HG02870 (cell line): ENCODE results near the gene MUC5B.
"Not testable (repeated sequence)": the region's sequence is repeated elsewhere in the genome, so short reads cannot be mapped to it uniquely, and the experiment has no call there.

Experiments
- ATAC-seq: cut with Tn5 transposase; IDR thresholded peaks from one replicate; pipeline ENCODE4 v1.9.1; 2021; ENCODE audit warnings: mild to moderate bottlenecking, moderate library complexity; ENCODE audit not compliant: unreplicated experiment

Gene MUC5B

DNA sequence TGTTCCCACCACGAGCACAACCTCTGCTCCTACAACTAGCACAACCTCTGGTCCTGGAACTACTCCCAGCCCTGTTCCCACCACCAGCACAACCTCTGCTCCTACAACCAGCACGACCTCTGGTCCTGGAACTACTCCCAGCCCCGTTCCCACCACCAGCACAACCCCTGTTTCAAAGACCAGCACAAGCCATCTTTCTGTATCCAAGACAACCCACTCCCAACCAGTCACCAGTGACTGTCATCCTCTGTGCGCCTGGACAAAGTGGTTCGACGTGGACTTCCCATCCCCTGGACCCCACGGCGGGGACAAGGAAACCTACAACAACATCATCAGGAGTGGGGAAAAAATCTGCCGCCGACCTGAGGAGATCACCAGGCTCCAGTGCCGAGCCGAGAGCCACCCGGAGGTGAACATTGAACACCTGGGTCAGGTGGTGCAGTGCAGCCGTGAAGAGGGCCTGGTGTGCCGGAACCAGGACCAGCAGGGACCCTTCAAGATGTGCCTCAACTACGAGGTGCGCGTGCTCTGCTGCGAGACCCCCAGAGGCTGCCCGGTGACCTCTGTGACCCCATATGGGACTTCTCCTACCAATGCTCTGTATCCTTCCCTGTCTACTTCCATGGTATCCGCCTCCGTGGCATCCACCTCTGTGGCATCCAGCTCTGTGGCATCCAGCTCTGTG is 30.9 kb upstream of the MUC5B start:
- not testable (repeated sequence) for ATAC-seq

DNA sequence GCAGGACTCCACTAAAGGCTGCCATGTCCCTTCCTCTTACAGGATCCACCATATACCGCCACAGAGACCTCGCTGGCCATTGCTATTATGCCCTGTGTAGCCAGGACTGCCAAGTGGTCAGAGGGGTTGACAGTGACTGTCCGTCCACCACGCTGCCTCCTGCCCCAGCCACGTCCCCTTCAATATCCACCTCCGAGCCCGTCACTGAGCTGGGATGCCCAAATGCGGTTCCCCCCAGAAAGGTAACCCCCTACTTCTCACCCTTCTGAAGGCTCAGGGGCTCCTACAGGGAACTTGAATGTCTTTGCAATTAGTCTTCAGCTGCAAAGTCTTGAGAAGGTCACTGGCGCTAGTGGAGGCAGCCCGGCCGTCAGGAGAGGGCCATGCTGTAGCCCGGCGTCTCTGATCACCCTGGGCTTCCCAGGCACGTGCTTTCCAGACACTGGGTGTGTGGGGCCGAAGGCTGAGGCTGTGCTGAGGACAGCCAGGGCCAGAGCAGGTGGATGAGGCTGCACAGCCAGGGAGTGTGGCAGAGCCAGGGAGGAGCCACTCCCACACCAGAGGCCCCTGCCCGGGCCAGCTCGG is 30.0 kb upstream of the MUC5B start:
- no peak for ATAC-seq

DNA sequence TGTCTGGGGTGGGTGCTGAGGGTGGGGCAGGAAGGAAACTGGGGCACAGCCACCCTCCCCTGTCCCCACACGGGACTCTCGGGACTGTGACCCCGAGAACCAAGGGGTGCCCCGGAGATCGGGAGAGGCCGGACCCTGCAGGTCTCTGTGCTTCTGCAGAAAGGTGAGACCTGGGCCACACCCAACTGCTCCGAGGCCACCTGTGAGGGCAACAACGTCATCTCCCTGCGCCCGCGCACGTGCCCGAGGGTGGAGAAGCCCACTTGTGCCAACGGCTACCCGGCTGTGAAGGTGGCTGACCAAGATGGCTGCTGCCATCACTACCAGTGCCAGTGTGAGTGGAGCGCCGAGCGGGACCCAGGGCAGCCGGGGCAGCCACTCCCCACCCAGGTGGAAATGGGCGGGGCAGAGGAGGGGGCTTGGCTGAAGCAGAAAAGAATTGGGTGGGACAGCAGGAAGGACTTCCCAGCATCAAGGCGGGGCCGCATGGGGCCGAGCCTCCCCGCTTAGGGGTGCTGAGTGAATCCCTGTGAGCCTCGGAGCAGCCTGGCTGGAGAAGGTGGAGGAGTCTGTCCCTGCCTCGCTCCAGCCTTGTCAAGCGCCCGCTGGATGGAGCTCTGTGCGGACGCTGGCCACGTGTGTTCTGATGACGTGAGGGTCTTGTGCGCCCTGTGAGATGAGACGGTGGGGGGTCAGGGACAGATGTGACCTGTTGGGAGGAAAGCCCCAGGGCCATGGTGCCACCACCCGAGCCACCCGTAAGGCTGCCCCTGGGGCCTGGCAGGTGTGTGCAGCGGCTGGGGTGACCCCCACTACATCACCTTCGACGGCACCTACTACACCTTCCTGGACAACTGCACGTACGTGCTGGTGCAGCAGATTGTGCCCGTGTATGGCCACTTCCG is 29.3 kb upstream of the MUC5B start:
- ATAC-seq = no peak

DNA sequence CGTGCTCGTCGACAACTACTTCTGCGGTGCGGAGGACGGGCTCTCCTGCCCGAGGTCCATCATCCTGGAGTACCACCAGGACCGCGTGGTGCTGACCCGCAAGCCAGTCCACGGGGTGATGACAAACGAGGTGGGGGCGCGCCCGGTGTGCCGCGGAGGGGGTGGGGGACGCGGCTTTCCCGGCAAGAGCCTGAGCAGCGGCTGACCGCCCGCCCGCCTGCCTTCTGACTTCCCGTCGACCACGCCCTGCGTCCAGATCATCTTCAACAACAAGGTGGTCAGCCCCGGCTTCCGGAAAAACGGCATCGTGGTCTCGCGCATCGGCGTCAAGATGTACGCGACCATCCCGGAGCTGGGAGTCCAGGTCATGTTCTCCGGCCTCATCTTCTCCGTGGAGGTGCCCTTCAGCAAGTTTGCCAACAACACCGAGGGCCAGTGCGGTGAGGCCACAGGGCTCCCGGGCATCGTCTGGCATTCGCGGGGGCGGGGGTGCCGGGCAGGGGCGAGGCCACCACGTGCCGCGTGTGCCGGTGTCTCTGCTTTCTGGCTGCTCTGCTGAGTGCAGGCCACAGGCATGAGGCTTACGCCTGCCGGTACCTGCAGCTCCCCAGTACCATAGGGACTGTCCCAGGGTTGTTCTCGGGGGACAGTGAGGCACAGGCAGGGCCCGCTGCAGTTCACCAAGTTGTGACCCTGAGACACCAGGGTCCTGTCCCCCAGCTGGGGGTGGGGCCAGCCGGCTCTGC is 28.5 kb upstream of the MUC5B start:
- no peak for ATAC-seq

DNA sequence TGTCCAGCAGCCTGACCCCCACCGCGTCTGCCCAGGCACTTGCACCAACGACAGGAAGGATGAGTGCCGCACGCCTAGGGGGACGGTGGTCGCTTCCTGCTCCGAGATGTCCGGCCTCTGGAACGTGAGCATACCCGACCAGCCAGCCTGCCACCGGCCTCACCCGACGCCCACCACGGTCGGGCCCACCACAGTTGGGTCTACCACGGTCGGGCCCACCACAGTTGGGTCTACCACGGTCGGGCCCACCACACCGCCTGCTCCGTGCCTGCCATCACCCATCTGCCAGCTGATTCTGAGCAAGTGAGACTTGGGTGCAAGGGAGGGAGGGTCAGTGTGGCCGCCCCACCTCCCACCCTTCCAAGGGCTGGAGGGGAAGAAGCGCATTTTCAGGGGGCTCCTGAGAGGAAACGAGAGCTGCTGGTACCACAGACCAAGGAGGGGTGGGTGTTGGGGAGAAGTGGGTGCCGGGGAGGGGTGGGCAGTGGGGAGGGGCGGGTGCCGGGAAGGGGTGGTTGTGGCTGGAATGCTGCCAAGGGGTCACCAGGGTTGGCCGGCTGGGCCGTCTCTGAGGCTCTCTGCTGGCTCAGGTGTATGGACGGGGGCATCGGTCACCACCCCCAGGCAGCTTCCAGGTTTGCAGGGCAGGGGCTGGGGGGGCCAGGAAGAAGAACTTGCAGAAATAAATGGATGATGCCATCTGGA is 27.7 kb upstream of the MUC5B start:
- ATAC-seq = no peak

DNA sequence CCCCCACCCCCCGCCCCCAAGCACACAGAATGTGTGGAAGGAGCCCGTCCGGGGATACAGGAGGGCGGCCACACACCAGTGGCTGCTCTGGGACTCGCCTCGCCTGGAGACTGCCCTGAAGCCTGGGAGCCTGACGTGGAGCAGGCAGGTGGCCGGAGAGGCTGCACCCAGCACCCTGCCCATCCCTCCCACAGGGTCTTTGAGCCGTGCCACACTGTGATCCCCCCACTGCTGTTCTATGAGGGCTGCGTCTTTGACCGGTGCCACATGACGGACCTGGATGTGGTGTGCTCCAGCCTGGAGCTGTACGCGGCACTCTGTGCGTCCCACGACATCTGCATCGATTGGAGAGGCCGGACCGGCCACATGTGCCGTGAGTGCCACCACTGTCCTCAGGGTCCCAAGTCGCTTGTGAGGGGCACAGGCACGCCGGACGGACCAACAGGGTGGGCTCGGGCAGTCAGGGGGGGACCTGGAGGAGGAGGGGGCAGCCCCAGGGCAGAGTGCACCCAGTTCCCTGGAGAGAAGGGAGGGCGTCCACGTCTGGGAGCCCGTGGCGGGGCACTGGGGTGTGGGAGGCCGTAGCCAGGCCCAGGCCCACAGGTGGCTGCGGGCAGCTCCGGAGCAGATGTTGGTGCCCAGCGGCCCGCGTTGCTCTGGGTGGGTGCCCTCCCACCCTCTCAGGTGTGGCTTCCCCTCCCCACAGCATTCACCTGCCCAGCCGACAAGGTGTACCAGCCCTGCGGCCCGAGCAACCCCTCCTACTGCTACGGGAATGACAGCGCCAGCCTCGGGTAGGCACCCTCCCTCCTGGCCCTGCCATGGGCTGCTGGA is 27.0 kb upstream of the MUC5B start:
- ATAC-seq = no peak

DNA sequence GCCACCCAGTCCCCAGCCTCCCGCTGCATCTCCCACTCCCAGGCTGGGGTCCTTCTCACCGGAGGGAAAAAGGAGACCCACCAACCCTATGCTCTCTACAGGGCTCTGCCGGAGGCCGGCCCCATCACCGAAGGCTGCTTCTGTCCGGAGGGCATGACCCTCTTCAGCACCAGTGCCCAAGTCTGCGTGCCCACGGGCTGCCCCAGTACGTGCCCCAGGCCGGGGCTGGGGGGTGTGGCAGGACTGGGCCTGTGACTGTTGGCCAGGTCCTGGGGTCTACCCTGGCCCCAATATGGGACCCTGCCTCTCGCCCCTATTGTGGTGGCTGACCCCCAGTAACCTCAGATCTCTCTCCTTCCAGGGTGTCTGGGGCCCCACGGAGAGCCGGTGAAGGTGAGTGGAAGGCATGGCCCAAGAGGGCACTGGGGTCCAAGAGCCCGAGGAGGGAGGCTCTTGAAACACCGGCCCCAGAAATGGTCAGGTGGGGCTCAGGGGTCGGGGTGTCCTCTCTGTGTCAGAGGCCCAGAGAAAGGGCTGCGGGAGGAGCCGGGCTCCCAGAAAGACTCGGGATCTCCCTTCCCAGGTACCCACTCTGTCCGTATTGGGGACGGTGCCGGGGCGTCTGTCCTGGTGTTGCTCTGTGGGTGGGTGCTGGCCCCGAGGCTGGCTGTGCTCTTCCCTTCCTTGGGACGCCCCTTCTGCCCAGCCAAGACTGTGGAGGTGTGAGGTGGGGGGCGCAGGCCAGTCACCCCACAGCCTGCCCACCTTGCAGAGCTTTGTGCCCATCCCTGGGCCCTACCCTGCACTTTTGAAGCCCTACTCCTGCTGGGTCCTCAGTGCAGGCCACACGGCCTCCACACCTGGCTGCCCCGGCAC is 26.1 kb upstream of the MUC5B start:
- no peak for ATAC-seq

GRCh38 chr11:1197431-1197885 is 25.4 kb upstream of the MUC5B start:
- no peak for ATAC-seq

DNA sequence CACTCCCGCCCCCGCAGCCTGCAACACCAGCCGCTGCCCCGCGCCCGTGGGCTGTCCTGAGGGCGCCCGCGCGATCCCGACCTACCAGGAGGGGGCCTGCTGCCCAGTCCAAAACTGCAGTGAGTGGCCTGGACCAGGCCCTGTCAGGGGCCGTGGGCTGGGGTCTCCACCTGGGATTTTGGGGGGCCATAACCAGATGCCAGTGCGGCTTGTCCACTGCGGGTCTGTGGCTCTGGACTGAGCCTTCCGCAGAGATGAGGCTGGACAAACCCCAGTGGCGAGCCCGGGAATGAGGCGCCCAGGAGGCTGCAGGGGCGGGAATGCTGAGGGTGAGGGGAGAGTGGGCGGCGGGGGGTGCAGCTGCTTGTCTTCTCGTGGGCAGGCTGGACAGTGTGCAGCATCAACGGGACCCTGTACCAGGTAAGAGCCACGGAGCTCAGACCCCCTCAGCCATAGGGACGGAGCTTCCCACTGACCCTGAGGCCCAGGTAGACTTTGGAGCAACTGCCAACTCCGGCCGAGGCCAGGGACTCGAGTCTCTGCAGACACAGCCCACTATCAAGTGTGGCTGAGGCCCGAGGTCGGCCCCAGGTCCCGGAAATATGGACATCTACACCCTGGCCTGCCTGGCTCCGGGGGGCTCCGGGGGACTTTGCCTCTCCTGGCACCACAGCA is 24.8 kb upstream of the MUC5B start:
- no peak for ATAC-seq

GRCh38 chr11:1198561-1199240 is 24.2 kb upstream of the MUC5B start:
- no peak for ATAC-seq

DNA sequence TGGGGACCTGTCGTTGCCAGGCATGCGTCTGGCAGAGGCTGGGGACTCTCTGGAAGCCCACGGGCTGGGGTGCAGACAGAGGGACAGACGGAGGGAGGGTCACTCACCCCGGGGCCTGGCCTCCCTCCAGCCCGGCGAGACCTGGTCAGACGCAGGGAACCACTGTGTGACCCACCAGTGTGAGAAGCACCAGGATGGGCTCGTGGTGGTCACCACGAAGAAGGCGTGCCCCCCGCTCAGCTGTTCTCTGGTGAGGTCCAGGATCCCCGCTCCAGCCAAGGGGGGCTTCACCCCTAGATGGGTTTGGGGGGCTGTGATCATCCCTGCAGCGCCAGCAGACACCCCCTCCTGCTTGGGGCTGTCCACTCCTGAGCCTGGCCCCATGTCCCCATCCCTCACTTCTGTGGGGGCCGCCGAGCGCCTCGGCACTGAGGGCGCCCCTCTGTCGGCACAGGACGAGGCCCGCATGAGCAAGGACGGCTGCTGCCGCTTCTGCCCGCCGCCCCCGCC is 23.6 kb upstream of the MUC5B start:
- no peak for ATAC-seq

GRCh38 chr11:1199751-1200610 is 22.9 kb upstream of the MUC5B start:
- no peak for ATAC-seq

- ATAC-seq = no peak
These were observed 22.2 kb upstream of the MUC5B start for GRCh38 chr11:1200611-1201191.

GRCh38 chr11:1201395-1202153 is 21.3 kb upstream of the MUC5B start:
- no peak for ATAC-seq

DNA sequence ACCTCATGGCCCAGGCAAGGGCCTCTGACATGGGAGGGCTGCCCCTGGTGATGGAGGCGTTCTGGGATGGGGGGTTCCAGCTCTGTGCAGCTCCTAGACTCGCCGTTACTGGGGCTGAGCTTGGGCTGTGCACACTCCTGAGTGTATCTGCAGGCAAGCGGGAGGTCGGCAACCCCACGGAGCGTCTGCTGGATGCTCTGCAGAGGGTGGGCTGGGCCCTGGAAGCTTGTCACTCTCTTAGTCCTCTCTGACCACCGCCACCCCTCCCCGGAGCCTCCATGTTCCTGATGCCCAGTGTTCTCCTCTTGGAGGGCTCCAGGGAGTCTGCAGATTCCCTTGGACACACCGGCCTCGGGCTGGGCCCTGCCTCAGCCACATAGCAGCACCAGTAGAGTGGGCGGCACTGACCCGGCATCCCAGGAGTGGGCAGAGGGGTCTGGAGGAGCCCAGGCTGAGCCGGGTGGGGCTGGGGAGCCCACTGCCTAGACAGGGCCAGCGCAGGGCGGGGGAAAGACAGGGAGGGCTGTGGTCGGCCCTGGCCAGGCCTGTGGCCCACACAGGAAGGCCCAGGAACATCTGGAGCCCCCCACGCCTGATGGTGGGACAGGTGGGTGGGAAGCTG is 20.6 kb upstream of the MUC5B start:
- ATAC-seq = no peak
